GM18909 (cell line): ENCODE results near the gene ZDHHC11B.
"Not testable (repeated sequence)": the region's sequence is repeated elsewhere in the genome, so short reads cannot be mapped to it uniquely, and the experiment has no call there.

Experiments used
- ATAC-seq: cut with Tn5 transposase; IDR thresholded peaks from one replicate; pipeline ENCODE4 v1.9.1; 2021; ENCODE audit warnings: mild to moderate bottlenecking; ENCODE audit not compliant: unreplicated experiment, poor library complexity

ZDHHC11B gene

DNA sequence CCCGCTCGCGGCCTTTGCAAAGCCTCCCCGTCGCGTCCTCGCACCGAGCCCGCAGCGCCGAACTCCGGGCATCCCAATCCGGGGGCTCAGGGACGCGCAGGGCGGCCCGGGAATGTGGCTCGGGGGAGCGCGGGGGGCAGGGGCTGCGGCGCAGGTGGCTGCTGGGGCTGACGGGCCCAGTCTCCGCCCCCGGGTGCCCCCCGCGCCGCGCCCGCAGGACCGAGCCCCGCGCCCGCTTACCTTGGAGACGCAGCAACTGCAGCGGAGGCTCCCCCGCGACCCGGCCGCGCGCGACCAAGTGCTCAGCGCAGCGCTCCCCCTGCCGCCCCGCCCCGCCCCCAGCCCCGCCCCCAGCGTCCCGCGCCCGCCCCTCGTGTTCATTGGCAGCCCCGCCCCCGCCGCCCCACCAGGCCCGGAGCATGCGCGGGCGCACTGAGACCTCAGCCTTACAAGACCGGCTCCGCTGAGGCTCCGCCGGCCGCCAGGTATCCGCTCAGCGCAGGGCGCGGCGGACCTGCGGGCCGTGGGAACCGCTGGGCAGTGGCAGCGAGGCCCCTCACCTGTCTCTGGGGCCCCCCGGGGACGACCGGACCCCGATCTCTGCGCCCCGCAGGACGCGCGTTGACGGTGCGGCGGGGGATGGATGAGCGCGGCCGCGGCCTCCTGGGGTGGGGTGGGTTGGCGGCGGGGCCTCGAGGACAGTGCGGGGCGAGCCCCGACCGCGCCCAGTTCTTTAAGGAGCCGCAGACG, at the start of gene ZDHHC11B:
TSS of gene ZDHHC11B (minus strand) at position 302 of the 750 bp plus-strand sequence. CDS start 17,810 bp downstream, outside the sequence.
- ATAC-seq: peak; percentile 68

- not testable (repeated sequence) for ATAC-seq
Measured at GRCh38 chr5:834013-834412, 49.5 kb upstream of the ZDHHC11B start.

DNA sequence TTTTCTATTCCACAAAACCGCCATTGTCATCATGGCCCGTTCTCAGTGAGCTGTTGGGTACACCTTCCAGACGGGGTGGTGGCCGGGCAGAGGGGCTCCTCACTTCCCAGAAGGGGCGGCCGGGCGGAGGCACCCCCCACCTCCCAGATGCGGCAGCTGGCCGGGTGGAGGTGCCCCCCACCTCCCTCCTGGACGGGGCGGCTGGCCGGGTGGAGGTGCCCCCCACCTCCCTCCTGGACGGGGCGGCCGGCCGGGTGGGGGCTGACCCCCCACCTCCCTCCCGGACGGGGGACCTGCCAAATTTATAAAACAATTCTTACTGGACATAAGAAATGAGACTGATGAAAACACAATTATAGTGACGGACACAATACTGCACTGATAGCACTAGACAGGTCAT, 43.7 kb upstream of the ZDHHC11B start:
- not testable (repeated sequence) for ATAC-seq

DNA sequence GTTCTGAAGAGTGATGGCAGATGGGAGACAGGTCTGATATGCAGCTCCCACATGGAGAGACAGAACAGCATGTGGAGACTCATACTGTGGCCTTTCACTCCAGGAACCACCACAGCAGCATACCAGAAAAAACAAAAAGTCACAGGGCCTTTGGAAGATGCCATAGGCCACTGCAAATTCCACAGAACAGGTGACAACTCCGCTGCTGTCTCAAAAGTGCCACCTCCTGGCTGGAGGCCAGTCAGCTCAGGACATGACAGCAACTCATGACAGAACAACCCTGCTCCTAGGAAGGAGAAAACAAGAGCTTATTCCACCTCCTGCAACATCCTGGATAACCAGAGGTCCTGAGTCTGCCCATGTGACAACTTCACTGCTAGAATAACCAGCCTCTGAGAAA, 41.0 kb upstream of the ZDHHC11B start:
- not testable (repeated sequence) for ATAC-seq

DNA sequence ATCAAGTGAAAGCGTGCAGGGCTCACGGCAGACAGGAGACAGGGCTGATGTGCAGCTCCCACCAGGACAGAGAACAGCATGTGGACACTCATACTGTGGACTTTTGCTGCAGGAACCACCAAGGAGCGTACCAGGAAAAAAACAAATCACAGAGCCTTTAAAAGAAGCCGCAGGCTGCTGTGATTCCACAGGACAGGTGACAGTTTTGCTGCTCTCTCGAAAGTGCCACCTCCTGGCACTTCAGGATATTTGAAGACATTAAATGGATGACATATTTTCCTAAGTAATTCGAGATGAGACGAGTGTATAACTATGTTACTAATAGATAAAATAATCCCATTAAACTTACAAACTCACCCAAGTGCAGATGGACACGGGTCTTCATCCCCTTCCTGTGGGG, 37.0 kb upstream of the ZDHHC11B start:
- no peak for ATAC-seq

GRCh38 chr5:820245-820644, 35.7 kb upstream of the ZDHHC11B start:
- ATAC-seq: no peak

- no peak for ATAC-seq
Measured at GRCh38 chr5:819078-819477, 34.5 kb upstream of the ZDHHC11B start.

GRCh38 chr5:816176-816575, 31.6 kb upstream of the ZDHHC11B start:
- no peak for ATAC-seq

DNA sequence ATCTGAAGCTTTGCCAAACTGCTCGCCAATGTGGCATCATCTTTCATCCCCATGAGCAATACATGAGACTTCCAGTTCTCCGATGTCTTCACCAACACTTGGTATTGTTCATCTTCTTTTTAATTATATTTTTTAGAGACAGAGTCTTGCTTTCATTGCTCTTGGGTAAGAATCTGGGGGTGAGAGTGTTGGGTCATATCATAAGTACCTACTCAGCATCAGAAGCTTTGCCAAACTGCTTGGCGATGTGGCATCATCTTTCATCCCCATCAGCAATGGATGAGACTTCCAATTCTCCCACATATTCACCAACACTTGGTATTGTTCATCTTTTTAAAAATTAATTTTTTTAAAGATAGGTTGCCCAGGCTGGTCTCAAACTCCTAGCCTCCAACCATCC, 30.9 kb upstream of the ZDHHC11B start:
- no peak for ATAC-seq

GRCh38 chr5:813575-813974, 29.0 kb upstream of the ZDHHC11B start:
- not testable (repeated sequence) for ATAC-seq

DNA sequence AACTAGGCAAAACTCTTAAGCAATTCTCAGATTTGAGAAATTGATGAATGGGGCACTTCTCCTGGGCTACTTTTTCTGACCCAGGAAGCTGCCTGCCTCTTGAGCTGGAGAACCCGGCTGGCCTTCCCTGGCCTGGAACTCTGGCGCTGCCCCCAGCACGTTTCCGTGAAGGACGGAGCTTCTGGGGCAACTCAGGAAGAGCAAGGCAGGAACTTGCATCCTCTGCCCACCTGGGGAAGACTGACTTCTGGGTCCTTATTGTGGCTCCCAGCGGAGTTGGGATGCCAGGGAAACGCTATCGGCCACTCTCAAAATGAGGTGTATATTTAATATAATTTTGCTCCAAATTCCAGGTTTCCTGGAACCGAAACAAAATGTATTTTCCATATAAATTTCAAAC, 26.9 kb upstream of the ZDHHC11B start:
- ATAC-seq: not testable (repeated sequence)

DNA sequence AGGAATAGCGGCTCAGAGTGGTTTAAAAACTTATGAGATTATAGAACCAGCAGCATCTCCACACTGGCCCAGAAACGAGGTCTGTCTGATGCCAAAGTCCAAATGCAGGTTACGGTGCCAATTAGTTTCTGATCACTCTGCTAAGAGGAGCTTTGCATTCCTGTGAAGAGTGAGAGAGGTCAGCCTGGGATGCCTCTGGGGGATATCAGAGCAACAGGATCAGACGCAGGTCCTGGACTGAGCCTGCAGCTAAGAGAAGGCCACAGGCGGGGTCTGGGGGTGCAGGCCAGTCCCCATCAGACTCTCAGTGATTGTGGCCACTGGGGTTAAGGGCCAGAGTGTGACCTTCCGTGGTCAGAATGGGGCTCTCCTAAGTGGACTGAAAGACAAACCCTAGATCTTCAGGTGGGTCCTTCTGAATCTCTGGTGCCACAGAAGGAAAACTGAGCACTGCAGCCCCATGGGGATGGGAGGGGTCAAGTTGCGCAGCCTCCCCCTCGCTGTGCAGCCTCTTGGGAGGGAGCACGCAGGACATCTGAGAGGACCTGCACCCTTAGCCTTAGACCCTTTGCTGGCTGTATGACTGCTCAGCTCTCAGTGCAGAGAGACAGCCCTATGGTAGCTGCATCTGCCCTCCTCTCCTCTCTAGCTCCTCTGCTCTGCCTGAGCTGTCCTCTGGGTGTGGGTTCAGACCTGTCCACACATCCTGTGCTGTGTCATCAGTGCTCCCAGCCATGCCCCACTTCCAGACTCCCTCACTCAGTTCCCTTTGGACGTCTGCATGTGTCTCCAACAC, 23.4 kb upstream of the ZDHHC11B start:
- ATAC-seq: not testable (repeated sequence)

DNA sequence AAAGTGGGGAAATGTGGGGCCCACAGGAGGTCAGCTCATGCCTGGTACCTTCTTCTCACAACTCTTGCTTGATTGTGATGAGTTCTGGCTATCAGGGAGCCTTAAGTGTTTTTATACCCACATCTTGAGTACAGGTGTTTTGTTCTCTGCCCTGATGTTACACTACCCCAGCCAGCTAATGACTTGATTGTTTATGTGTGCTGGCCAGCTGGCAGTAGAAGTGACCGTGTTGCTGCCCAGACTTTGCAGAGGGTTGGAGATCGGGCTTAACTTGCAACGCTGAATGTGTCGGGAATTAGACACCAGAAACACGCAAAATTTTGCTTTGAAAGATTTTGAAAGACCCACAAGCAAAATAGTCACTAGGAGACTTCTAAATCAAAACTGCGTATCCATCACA, 16.9 kb upstream of the ZDHHC11B start:
- no peak for ATAC-seq

- not testable (repeated sequence) for ATAC-seq
Measured at GRCh38 chr5:801055-801454, 16.5 kb upstream of the ZDHHC11B start.

GRCh38 chr5:798505-799138, 14.1 kb upstream of the ZDHHC11B start:
- ATAC-seq: not testable (repeated sequence)

DNA sequence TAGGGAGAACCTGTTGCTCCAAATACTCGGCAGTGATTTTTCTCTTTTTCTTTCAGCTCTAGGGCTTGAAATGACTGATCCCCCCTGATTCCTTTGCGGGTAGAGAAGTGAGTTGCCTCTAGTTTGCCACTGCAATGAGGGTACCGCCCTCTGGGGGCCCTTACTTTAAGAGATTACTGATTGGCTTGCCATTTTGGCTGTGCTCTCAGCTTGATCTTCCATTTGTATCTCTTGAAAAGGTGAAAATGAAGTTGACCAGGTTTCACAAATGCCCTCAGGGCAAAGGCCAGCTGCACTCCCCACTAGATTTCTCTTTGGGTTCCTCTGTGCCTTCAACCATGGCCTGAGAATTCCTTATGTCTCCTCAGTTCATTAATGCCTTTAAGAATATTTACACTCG, 13.5 kb upstream of the ZDHHC11B start:
- ATAC-seq: not testable (repeated sequence)

GRCh38 chr5:795873-796272, 11.3 kb upstream of the ZDHHC11B start:
- not testable (repeated sequence) for ATAC-seq

DNA sequence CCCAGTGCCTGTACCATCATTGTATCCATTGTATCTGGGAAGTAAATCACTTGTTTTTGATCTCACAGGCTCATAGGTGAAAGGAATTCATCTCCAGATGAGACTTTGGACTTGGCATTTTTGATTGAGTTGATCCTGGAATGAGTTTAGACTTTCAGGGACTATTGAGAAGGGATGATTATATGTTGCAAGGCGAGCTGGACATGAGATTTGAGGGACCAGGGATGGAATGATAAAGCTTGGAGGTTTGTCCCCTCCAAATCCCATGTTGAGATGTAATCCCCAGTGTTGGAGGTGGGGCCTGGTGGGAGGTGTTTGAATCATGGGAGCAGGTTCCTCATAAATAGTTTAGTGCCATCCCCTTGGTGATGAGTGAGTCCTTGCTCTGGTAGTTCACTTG, 10.4 kb upstream of the ZDHHC11B start:
- ATAC-seq: not testable (repeated sequence)

DNA sequence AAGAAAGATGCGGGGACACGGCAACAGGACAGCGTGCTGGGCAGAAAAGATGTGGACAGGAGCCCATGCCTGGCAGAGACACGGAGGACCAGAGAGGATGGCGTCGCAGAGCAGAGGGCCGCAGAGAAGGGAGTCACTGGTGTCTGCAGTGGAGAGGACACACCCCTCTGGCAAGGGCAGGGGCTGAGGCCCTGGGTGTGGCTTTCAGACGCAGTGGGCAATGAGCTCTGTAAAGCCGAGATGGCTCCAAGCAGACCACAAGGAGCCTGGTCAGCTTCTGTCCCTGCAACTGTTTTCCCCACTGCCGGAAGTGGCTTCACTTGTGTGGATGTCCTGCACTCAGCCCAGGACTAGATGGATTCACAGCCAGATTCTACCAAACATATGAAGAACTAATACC, 4.2 kb upstream of the ZDHHC11B start:
- not testable (repeated sequence) for ATAC-seq

DNA sequence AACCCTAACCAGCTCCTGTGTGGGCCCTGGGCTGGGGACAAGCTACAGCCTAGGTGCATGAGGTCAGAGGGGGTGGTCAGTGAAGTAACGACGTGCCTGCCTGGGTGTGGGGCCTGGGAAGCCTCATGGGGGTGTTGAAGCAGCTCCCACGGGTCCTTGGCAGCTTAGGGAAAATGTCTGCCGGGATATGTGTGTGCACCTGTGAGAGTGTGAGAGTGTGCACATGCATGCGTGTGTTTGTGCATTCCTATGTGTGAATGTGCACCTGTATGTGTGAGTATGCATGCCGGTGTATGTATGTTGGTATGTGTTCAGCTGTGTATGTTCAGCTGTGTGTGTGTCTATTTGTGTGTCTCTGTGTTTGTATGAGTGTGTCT, 3.3 kb upstream of the ZDHHC11B start:
- not testable (repeated sequence) for ATAC-seq
